HEK293 (cell line): ENCODE results near the gene CIDEB.
"Not testable (repeated sequence)": the region's sequence is repeated elsewhere in the genome, so short reads cannot be mapped to it uniquely, and the experiment has no call there.

ENCODE experiments used
- CTCF ChIA-PET: fragments of 350-600 bp; formaldehyde crosslinking; extraction: SDS; loops from one replicate; lab custom pipeline; 2021; ENCODE audit warnings: antibody characterized with exemption; lab: Yijun Ruan, JAX
- POLR2A ChIA-PET: fragments of 300-600 bp; formaldehyde crosslinking; extraction: SDS; loops from one replicate; lab custom pipeline; 2020; ENCODE audit warnings: antibody characterized with exemption, inconsistent platforms; lab: Yijun Ruan, JAX
- H3K27ac ChIP-seq: fragments of 200-500 bp; sonication (Bioruptor generic); 2 replicates; pipeline ENCODE4 v1.5.1; 2014; ENCODE audit warnings: low read depth, low read length, control low read depth, inconsistent platforms; ENCODE audit errors: extremely low read depth
- H3K36me3 ChIP-seq, 2 experiments: fragments of 200-500 bp in 1 of 2; sonication (Bioruptor generic) in 1 of 2; 1 replicate in 1 of 2; 2 replicates in 1 of 2; pipeline ENCODE4 v1.5.1; 2014 to 2017; ENCODE audit warnings: inconsistent platforms in 2 of 2, low read length in 2 of 2; ENCODE audit not compliant: control insufficient read depth in 2 of 2, insufficient read depth in 1 of 2
- H3K4me1 ChIP-seq: fragments of 200-500 bp; sonication (Bioruptor generic); 2 replicates; pipeline ENCODE4 v1.5.1; 2014; ENCODE audit warnings: mild to moderate bottlenecking, low read length, inconsistent platforms; ENCODE audit not compliant: control insufficient read depth, insufficient read depth
- H3K4me3 ChIP-seq: 2 replicates; pipeline ENCODE4 v1.5.1; 2011; ENCODE audit warnings: low read depth, mild to moderate bottlenecking, control low read depth, low read length, moderate library complexity
- H3K9me3 ChIP-seq: fragments of 200-500 bp; sonication (Bioruptor generic); 2 replicates; pipeline ENCODE4 v1.5.1; 2014; ENCODE audit warnings: low read depth, low read length, inconsistent platforms; ENCODE audit not compliant: control insufficient read depth, insufficient read depth
- PRDM1 ChIP-seq: fragments of 450-650 bp; formaldehyde crosslinking; IDR thresholded peaks from 2 replicates; pipeline ENCODE4; 2016; ENCODE audit warnings: missing biosample characterization, missing genetic modification characterization
- ZNF248 ChIP-seq: fragments of 450-650 bp; formaldehyde crosslinking; IDR thresholded peaks from 2 replicates; pipeline ENCODE4 v1.5.1; 2017; ENCODE audit warnings: missing biosample characterization, missing genetic modification characterization
- ZNF292 ChIP-seq: fragments of 450-650 bp; formaldehyde crosslinking; IDR thresholded peaks from 2 replicates; pipeline ENCODE4 v1.5.1; 2016; ENCODE audit warnings: low read depth, missing biosample characterization, missing genetic modification characterization, borderline replicate concordance
- ZNF423 ChIP-seq: fragments of 450-650 bp; formaldehyde crosslinking; IDR thresholded peaks from 2 replicates; pipeline ENCODE4 v1.5.1; 2016; ENCODE audit warnings: missing biosample characterization, missing genetic modification characterization
- ZNF488 ChIP-seq: fragments of 450-650 bp; formaldehyde crosslinking; IDR thresholded peaks from 2 replicates; pipeline ENCODE4 v1.5.1; 2016; ENCODE audit warnings: missing biosample characterization, missing genetic modification characterization
- ZNF513 ChIP-seq: fragments of 450-650 bp; IDR thresholded peaks from 2 replicates; pipeline ENCODE4 v1.5.1; 2018; ENCODE audit warnings: missing biosample characterization, missing genetic modification characterization
- ZNF600 ChIP-seq: fragments of 450-650 bp; formaldehyde crosslinking; IDR thresholded peaks from 2 replicates; pipeline ENCODE4 v1.5.1; 2016; ENCODE audit warnings: missing biosample characterization, missing genetic modification characterization
- ZNF623 ChIP-seq: fragments of 450-650 bp; formaldehyde crosslinking; IDR thresholded peaks from 2 replicates; pipeline ENCODE4 v1.5.1; 2016; ENCODE audit warnings: missing biosample characterization, missing genetic modification characterization
- TF ChIP-seq, protein P1 (sequence below): fragments of 450-650 bp; formaldehyde crosslinking; IDR thresholded peaks from 2 replicates; pipeline ENCODE4 v1.5.1; 2016; ENCODE audit warnings: missing biosample characterization, missing genetic modification characterization
- TF ChIP-seq, protein P2 (sequence below): fragments of 450-650 bp; formaldehyde crosslinking; IDR thresholded peaks from 2 replicates; pipeline ENCODE4 v1.5.1; 2017; ENCODE audit warnings: missing biosample characterization, mild to moderate bottlenecking, missing genetic modification characterization, moderate library complexity

Gene CIDEB

DNA sequence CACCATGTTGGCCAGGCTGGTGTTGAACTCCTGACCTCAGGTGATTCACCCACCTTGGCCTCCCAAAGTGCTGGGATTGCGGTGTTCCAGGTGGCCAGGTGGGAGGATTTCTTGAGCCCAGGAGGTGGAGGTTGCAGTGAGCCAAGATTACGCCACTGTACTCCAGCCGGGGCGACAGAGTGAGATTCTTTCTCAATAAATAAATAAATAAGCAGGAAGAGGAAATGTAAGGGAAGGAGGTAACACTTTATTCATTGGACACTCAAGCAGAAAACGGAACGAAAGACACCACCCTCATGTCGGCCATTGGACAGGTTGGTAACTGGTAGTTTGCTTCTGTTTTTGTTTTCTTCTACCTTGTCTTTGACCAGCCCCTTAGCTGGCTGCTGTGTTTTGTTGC is 47.2 kb upstream of the CIDEB start (continued):
- no peak for TF ChIP-seq ZNF488
- TF ChIP-seq ZNF292 (tag by site-specific recombination): no peak
- TF ChIP-seq, protein P1, sequence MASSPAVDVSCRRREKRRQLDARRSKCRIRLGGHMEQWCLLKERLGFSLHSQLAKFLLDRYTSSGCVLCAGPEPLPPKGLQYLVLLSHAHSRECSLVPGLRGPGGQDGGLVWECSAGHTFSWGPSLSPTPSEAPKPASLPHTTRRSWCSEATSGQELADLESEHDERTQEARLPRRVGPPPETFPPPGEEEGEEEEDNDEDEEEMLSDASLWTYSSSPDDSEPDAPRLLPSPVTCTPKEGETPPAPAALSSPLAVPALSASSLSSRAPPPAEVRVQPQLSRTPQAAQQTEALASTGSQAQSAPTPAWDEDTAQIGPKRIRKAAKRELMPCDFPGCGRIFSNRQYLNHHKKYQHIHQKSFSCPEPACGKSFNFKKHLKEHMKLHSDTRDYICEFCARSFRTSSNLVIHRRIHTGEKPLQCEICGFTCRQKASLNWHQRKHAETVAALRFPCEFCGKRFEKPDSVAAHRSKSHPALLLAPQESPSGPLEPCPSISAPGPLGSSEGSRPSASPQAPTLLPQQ (tag by site-specific recombination): no peak
- TF ChIP-seq ZNF248 (tag by site-specific recombination): no peak
- TF ChIP-seq ZNF623 (tag by site-specific recombination): no peak

GRCh38 chr14:24354482-24354825 is 46.7 kb upstream of the CIDEB start:
- POLR2A ChIA-PET, H3K4me3 ChIP-seq, H3K36me3 ChIP-seq, H3K9me3 ChIP-seq, H3K27ac ChIP-seq, H3K4me1 ChIP-seq: not testable (repeated sequence)
- CTCF ChIA-PET: interaction anchor here (2.1 kb wide), 1 partner anchor 21 kb away, joined by 8 read pairs; no protein-coding TSS in a partner anchor

- POLR2A ChIA-PET: no interaction called here
- Histone ChIP-seq H3K4me3 (no peak overlapping the region), H3K36me3 (no peaks in the 10 kb centered on the region), H3K9me3 (no peaks in the 10 kb centered on the region), H3K4me1 (no peaks in the 10 kb centered on the region), H3K27ac (no peak overlapping the region)
- TF ChIP-seq PRDM1 (tag by site-specific recombination) (peak; percentile 86), ZNF423 (tag by site-specific recombination) (no peak), ZNF513 (tag by site-specific recombination) (no peak)
- CTCF ChIA-PET: interaction anchor here (2.1 kb wide), 1 partner anchor 20 kb away, joined by 8 read pairs; no protein-coding TSS in a partner anchor
Measured at GRCh38 chr14:24353559-24354481, 46.0 kb upstream of the CIDEB start.

DNA sequence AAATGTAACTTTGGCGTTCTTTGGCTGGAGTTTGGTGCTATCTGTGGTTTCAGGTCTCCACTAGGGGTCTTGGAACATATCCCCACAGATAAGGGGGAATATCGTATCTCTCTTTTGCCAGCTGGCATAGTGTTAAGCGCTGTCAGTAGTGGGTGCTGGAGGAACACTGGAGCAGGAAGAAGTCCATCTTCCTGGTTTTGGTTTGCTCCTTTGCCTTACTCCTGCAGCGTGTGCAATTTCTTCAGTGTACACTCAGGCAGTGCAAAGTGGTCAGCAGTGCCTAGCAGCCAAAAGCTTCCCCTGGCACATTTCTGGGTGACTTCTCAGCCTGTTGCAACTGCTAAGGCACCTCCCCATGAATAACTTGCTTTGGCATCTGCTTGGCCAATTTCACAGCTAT is 43.7 kb upstream of the CIDEB start:
- TF ChIP-seq, protein P2, sequence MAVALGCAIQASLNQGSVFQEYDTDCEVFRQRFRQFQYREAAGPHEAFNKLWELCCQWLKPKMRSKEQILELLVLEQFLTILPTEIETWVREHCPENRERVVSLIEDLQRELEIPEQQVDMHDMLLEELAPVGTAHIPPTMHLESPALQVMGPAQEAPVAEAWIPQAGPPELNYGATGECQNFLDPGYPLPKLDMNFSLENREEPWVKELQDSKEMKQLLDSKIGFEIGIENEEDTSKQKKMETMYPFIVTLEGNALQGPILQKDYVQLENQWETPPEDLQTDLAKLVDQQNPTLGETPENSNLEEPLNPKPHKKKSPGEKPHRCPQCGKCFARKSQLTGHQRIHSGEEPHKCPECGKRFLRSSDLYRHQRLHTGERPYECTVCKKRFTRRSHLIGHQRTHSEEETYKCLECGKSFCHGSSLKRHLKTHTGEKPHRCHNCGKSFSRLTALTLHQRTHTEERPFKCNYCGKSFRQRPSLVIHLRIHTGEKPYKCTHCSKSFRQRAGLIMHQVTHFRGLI (tag by site-specific recombination): no peak
- TF ChIP-seq ZNF600: peak; percentile 46; the same call in 1 of the 2 replicates
- Histone ChIP-seq H3K4me1 (no peaks in the 10 kb centered on the region), H3K27ac (no peak overlapping the region), H3K36me3 (no peaks in the 10 kb centered on the region), H3K9me3 (no peaks in the 10 kb centered on the region), H3K4me3 (no peak overlapping the region)
- CTCF ChIA-PET: interaction anchor here (0.9 to 2.2 kb wide), 11 partner anchors 10 to 89 kb away, joined by 3 to 13 read pairs (median 5); partner anchors contain the start of genes ADCY4 and TGM1
- POLR2A ChIA-PET: no interaction called here
